ENCODE results near the gene TBC1D4.

TBC1D4 gene

DNA sequence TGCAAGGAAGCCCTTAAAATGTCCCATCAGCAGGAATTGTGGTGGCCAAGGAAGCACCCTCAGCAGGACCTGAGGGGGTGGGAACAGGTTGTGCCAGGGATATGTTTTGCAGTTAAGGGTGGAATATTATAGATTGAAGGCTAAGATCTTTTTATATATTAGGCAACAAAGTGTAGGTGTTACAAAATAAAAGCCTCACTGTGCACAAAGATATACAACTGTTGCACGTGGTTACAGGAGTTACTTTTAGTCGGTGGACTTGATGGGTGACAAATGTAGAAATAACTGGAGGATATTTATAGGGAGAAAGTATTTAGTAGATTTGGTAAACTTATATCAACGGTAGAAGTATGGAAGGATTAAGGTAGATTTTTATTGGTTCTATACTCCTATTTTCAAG lies 35.1 kb downstream of the TBC1D4 start:
- no peak overlapping the region for H3K4me3 ChIP-seq (ENCODE audit: low read depth, low read length)
- CTCF ChIA-PET, result no interaction called here

DNA sequence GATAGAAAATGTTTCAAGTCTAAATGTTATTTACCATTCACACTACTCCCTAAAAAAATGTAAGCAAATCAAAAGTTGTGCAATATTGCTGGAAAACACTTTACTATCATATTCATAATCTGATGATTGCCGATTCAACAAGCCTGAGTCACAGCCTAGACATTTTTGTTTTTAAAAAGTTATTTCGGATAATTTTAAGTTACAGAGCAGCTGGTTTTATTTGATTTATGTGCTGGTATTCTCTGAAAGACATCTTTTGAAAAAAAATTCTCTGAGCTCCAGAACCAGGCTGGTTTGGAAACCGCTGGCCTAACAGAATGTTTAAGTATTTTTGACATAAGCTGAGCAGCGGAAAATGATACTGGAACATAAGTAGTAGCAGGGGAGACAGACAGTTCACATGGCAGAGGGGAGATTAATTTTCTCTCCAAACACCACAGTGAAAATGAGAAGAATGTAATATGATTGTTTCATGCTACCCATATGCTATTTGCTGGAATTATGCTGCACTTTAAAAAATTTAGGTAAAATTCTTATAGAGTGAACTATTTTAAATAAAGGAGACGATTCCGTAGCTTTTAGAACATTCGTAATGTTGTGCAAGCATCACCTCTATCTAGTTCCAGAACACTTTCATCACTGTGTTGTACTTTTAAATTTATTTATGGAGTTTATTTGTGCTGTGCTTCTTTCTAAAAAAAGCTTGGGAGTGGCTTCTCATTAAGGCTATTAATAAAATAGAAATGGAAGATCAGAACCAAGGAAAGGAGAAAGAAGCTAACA lies 36.1 kb downstream of the TBC1D4 start:
- H3K4me3 ChIP-seq (ENCODE audit: low read depth, low read length), result no peak overlapping the region
- TF ChIP-seq, protein P1, sequence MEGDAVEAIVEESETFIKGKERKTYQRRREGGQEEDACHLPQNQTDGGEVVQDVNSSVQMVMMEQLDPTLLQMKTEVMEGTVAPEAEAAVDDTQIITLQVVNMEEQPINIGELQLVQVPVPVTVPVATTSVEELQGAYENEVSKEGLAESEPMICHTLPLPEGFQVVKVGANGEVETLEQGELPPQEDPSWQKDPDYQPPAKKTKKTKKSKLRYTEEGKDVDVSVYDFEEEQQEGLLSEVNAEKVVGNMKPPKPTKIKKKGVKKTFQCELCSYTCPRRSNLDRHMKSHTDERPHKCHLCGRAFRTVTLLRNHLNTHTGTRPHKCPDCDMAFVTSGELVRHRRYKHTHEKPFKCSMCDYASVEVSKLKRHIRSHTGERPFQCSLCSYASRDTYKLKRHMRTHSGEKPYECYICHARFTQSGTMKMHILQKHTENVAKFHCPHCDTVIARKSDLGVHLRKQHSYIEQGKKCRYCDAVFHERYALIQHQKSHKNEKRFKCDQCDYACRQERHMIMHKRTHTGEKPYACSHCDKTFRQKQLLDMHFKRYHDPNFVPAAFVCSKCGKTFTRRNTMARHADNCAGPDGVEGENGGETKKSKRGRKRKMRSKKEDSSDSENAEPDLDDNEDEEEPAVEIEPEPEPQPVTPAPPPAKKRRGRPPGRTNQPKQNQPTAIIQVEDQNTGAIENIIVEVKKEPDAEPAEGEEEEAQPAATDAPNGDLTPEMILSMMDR (IDR thresholded peaks at IDR 0.05; ENCODE audit: insufficient read depth, low read length, missing control alignments), result no peak
- ChIA-PET CTCF (no interaction called here), POLR2A (no interaction called here)
- DNase-seq (ENCODE audit: low read depth, low spot score), result no peak

More for the DNA sequence above, 35.1 kb downstream of the TBC1D4 start:
- no peak for DNase-seq (ENCODE audit: low read depth, low spot score)
- TF ChIP-seq, protein P1 (IDR thresholded peaks at IDR 0.05; ENCODE audit: insufficient read depth, low read length, missing control alignments), result no peak
- POLR2A ChIA-PET, result no interaction called here

DNA sequence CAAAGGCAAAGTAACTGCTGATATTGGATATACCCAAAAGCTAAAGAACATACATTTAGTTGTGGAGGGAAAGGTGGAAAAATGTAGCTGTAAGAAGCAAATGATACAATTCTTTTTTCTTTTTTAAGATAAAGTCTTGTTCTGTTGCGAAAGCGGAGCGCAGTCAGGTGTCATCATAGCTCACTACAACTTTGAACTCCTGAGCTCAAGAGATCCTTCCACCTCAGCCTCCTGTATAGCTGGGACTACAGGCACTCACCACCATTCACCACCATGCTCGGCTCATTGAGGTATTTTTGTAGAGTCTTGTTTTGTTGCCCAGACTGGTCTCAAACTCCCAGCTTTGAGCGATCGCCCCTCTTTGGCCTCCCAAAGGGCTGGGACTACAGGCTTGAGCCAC lies 38.0 kb downstream of the TBC1D4 start:
- ChIA-PET CTCF (no interaction called here), POLR2A (no interaction called here)
- TF ChIP-seq, protein P1 (IDR thresholded peaks at IDR 0.05; ENCODE audit: insufficient read depth, low read length, missing control alignments), result no peak
- H3K4me3 ChIP-seq (ENCODE audit: low read depth, low read length), result no peak overlapping the region
- no peak for DNase-seq (ENCODE audit: low read depth, low spot score)

DNA sequence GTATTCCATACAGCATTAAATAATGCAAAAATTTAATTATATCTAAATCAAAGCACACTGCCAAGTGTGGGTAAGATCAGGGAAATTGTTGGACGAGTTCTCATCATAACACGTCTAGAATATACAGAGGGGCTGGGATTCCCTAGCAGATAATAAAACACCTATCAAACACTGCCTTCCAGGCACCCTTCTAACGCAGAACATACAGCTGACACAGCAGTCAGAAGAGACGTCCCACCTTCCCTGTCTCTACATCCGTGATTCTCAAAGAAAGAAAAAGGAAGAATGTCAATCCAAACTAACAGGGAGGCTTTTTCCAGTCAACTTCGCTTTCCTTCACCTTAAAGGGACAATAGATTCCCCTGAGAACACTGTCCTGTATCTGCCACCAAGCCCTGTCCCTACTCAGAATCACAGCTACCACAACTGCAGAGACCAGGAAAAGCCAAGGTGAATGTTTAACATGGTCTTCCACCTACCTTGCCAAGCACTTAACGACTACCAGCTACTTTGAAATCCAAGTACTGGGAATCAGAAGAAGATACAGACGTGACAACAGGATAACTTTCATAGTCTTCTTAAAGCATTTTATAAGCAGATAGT lies 38.5 kb downstream of the TBC1D4 start:
- TF ChIP-seq, protein P1 (IDR thresholded peaks at IDR 0.05; ENCODE audit: insufficient read depth, low read length, missing control alignments), result no peak
- DNase-seq (ENCODE audit: low read depth, low spot score), result no peak
- POLR2A ChIA-PET, result interaction anchor here (0.6 kb wide), 1 partner anchor 1646 kb away, joined by 3 read pairs; no protein-coding TSS in a partner anchor
- H3K4me3 ChIP-seq (ENCODE audit: low read depth, low read length), result no peak overlapping the region
- CTCF ChIA-PET, result no interaction called here

DNA sequence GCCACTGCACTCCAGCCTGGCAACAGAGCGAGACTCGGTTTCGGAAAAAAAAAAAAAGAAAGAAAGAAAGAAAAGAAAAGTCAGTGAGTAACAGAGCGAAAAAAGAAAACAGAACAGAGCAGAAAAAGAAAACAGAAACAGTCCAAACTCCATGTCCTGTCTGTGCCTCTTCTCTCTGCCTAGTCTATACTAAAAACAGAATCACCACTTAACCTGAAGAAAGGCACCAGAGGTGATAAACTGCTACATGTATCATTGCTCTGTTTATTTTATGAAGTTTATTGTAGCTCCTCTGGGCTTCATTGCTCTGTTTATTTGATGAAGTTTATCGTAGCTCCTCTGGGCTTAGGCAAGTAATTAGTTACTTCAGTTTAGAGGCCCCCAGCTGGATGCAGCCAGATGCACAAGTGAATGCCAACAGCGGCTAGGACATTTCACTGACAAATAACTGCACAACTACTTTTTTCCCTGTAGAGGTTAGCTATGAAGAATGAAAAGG lies 39.2 kb downstream of the TBC1D4 start:
- H3K4me3 ChIP-seq (ENCODE audit: low read depth, low read length), result no peak overlapping the region
- TF ChIP-seq, protein P1 (IDR thresholded peaks at IDR 0.05; ENCODE audit: insufficient read depth, low read length, missing control alignments), result no peak
- ChIA-PET CTCF (no interaction called here), POLR2A (interaction anchor here (0.6 kb wide), 1 partner anchor 1646 kb away, joined by 3 read pairs; no protein-coding TSS in a partner anchor)
- no peak for DNase-seq (ENCODE audit: low read depth, low spot score)

DNA sequence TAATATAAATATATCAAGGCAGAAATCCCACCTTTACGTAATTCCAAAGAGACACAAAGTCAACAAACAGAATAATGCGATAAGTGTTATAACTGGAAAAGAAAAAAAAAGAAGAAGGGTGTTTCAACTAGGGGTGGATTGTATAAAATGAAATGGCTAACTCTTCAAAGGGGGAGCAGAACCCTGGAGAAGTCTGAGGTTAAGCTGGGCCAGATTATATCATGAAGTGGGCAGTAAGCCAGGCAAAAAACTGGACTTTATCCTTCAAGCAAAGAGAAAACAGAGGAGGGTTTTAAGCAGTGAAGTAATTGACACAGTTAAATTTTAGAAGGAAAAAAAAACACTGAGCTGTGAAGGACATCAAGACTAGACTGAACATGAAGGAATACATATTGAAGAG lies 41.9 kb downstream of the TBC1D4 start:
- POLR2A ChIA-PET, result interaction anchor here (0.6 kb wide), 1 partner anchor 23 kb away, joined by 4 read pairs; no protein-coding TSS in a partner anchor
- CTCF ChIA-PET, result no interaction called here
- TF ChIP-seq, protein P1 (IDR thresholded peaks at IDR 0.05; ENCODE audit: insufficient read depth, low read length, missing control alignments), result no peak
- H3K4me3 ChIP-seq (ENCODE audit: low read depth, low read length), result no peak overlapping the region
- DNase-seq (ENCODE audit: low read depth, low spot score), result no peak
